AG04450 (cell line): ENCODE results near the gene NEK11. TPM values are rescaled to one million over a fixed set of nuclear protein-coding genes. Genes with fewer than 3 reads are reported as not detected.

Experiments used
- CTCF ChIA-PET: fragments of 300-600, 350-600 bp; formaldehyde crosslinking; extraction: SDS; loops from one replicate; lab custom pipeline; 2022; ENCODE audit warnings: antibody characterized with exemption, inconsistent platforms; lab: Charles Lee
- POLR2A ChIA-PET: fragments of 350-600 bp; formaldehyde crosslinking; extraction: SDS; loops from one replicate; lab custom pipeline; 2021; ENCODE audit warnings: antibody characterized with exemption, inconsistent platforms; lab: Yijun Ruan, JAX
- DNase-seq: peaks from one replicate; pipeline ENCODE4 v3.0.0-alpha.2; 2011; ENCODE audit warnings: low read depth, low spot score
- H3K27ac ChIP-seq: one replicate; pipeline ENCODE4 v1.5.1; 2012; ENCODE audit warnings: low read depth, low read length, control low read depth
- H3K27me3 ChIP-seq: one replicate; pipeline ENCODE4 v1.6.0; 2012; ENCODE audit warnings: low read length; ENCODE audit not compliant: control insufficient read depth, insufficient read depth
- H3K4me3 ChIP-seq: 2 replicates; pipeline ENCODE4 v1.5.1; 2011; ENCODE audit warnings: mild to moderate bottlenecking, low read depth, low read length, control low read depth
- H3K9me3 ChIP-seq: 2 replicates; pipeline ENCODE4 v1.5.1; 2012; ENCODE audit warnings: low read length; ENCODE audit not compliant: control insufficient read depth, insufficient read depth
- polyA plus RNA-seq: library from polyadenylated mRNA; depleted of rRNA; stranded (reverse); fragments of >200 nt; gene quantifications from 2 replicates; pipeline ENCODE4 v1.2.3, GENCODE V29; 2011
- TF ChIP-seq, protein P1 (sequence below): IDR thresholded peaks from 2 replicates; pipeline ENCODE4 v1.5.1; 2011; ENCODE audit warnings: low read depth, low read length, control low read depth, inconsistent platforms

The NEK11 gene
- polyA plus RNA-seq, 1 experiment = 4.0 TPM

DNA sequence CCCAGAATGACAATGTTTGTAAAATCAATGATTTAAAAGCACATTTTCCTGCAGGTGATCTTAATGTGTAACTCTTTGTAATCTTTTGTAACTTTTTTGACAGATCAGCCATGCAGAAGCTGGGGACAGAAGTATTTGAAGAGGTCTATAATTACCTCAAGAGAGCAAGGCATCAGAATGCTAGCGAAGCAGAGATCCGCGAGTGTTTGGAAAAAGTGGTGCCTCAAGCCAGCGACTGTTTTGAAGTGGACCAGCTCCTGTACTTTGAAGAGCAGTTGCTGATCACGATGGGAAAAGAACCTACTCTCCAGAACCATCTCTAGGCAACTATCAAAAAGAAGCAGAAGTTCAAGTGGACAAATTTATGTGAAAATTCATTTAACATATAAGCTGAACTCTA lies 322.8 kb downstream of the NEK11 start:
- no peak overlapping the region for H3K27ac ChIP-seq
- H3K27me3 ChIP-seq = no peaks in the 10 kb centered on the region
- H3K4me3 ChIP-seq = no peak overlapping the region
- TF ChIP-seq, protein P1, sequence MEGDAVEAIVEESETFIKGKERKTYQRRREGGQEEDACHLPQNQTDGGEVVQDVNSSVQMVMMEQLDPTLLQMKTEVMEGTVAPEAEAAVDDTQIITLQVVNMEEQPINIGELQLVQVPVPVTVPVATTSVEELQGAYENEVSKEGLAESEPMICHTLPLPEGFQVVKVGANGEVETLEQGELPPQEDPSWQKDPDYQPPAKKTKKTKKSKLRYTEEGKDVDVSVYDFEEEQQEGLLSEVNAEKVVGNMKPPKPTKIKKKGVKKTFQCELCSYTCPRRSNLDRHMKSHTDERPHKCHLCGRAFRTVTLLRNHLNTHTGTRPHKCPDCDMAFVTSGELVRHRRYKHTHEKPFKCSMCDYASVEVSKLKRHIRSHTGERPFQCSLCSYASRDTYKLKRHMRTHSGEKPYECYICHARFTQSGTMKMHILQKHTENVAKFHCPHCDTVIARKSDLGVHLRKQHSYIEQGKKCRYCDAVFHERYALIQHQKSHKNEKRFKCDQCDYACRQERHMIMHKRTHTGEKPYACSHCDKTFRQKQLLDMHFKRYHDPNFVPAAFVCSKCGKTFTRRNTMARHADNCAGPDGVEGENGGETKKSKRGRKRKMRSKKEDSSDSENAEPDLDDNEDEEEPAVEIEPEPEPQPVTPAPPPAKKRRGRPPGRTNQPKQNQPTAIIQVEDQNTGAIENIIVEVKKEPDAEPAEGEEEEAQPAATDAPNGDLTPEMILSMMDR = no peak
- no peaks in the 10 kb centered on the region for H3K9me3 ChIP-seq
- no peak for DNase-seq
- CTCF ChIA-PET = no interaction called here
- POLR2A ChIA-PET = interaction anchor here (1.2 kb wide), 1 partner anchor 32 kb away, joined by 4 read pairs; the partner anchor contains the start of gene NUDT16

DNA sequence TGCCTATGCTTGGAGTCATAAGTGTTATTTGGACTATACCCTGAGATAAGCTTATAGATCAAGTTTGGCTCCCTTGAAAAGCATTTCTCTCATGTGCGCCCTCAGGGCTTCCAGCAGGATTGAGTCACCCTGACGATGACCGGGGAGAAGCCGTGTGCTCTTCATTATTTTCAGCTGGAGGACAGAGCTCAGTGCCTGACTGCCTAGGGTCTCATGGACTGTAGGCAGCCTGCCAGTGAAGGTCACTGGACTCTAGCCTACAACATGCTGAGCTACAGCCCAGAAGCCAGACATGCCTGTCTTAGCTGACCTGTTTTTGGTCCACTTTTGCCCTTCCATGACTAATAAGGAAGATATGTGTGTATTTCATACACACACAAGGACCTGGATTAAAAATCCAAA lies 323.3 kb downstream of the NEK11 start:
- Histone ChIP-seq H3K27me3 (no peaks in the 10 kb centered on the region), H3K4me3 (no peak overlapping the region), H3K27ac (no peak overlapping the region), H3K9me3 (no peaks in the 10 kb centered on the region)
- CTCF ChIA-PET = no interaction called here
- POLR2A ChIA-PET = interaction anchor here (1.2 kb wide), 1 partner anchor 32 kb away, joined by 4 read pairs; the partner anchor contains the start of gene NUDT16
- peak; percentile 24 for DNase-seq
- TF ChIP-seq, protein P1 = no peak

DNA sequence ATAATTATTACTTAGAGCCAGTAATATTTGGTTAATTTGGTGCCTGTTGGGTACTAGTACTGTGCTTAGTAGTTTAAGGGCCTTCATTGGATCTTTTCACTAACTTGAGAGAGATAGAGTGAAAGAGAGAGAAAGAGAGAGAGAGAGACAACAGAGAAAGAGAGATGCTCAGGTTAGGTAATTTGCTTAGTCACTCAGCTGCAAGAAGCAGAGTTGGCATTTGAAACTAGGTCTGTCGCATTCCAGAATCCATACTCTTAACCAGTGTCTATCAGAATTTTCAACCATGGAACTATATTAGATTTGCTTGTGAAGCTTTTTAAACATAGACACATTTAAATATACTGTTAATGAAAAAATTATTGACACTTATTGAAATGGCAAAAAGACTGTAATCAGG lies 323.8 kb downstream of the NEK11 start:
- Histone ChIP-seq H3K27ac (no peak overlapping the region), H3K27me3 (no peaks in the 10 kb centered on the region), H3K9me3 (no peaks in the 10 kb centered on the region), H3K4me3 (no peak overlapping the region)
- DNase-seq = no peak
- ChIA-PET POLR2A (no interaction called here), CTCF (no interaction called here)
- TF ChIP-seq, protein P1 = no peak

GRCh38 chr3:131353016-131353877 lies 326.6 kb downstream of the NEK11 start:
- CTCF ChIA-PET = no interaction called here
- no peak for DNase-seq
- TF ChIP-seq, protein P1 = no peak
- no peak overlapping the region for H3K4me3 ChIP-seq
- H3K27me3 ChIP-seq = no peaks in the 10 kb centered on the region
- H3K27ac ChIP-seq = no peak overlapping the region
- POLR2A ChIA-PET = no interaction called here
- H3K9me3 ChIP-seq = no peaks in the 10 kb centered on the region

GRCh38 chr3:131353986-131354385 lies 327.3 kb downstream of the NEK11 start:
- DNase-seq = no peak
- Histone ChIP-seq H3K9me3 (no peaks in the 10 kb centered on the region), H3K4me3 (no peak overlapping the region), H3K27me3 (no peaks in the 10 kb centered on the region), H3K27ac (no peak overlapping the region)
- ChIA-PET CTCF (no interaction called here), POLR2A (no interaction called here)
- TF ChIP-seq, protein P1 = no peak
